Measurements from ENCODE around the gene DCLK1.

GRCh38 chr13:36014763-36015162 lies 116.4 kb downstream of the DCLK1 start:
- TF ChIP-seq CTCF (IDR thresholded peaks at IDR 0.05 in 4 of 5, conservative IDR thresholded peaks at IDR 0.05 in 1 of 5) (no peak), POLR2A (IDR thresholded peaks at IDR 0.05) (no peak)

Measured in gastrocnemius medialis (tissue), 4 donors.